ENCODE data around the gene TRABD2B.

DNA sequence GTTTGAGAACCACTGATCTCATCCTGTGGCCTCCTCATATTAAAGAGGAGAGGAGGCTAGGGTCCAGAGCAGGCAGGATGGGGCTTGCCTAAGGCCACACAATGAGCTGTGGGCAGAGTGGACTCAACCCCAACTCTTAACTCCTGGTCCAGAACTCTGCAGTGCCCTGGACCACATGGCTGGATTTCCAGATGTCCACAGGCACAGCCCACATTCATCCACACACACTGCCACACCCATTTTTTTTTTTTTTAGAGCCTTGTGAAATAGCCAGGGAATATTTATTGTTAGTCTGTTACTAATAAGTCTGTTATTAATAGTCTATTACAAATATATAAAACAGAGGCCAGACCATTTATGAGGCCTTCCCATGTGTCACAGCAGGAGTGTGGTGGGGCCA is 192.2 kb downstream of the TRABD2B start:
- TF ChIP-seq, protein P1, sequence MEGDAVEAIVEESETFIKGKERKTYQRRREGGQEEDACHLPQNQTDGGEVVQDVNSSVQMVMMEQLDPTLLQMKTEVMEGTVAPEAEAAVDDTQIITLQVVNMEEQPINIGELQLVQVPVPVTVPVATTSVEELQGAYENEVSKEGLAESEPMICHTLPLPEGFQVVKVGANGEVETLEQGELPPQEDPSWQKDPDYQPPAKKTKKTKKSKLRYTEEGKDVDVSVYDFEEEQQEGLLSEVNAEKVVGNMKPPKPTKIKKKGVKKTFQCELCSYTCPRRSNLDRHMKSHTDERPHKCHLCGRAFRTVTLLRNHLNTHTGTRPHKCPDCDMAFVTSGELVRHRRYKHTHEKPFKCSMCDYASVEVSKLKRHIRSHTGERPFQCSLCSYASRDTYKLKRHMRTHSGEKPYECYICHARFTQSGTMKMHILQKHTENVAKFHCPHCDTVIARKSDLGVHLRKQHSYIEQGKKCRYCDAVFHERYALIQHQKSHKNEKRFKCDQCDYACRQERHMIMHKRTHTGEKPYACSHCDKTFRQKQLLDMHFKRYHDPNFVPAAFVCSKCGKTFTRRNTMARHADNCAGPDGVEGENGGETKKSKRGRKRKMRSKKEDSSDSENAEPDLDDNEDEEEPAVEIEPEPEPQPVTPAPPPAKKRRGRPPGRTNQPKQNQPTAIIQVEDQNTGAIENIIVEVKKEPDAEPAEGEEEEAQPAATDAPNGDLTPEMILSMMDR (conservative IDR thresholded peaks at IDR 0.05): no peak
- no peak for TF ChIP-seq ZFX (IDR thresholded peaks at IDR 0.05)

Measured in C4-2B (cell line).